Limb (tissue), 2 donors: ENCODE measurements around the gene RPL6.
"Not testable (repeated sequence)": the region's sequence is repeated elsewhere in the genome, so short reads cannot be mapped to it uniquely, and the experiment has no call there.

Experiments used
- DNase-seq, 2 donors: peaks; one replicate each; pipeline ENCODE4 v3.0.0-alpha.2; 2016; ENCODE audit errors: extremely low spot score in 2 of 2

Gene RPL6

GRCh38 chr12:112419297-112420133, 10.1 kb upstream of the RPL6 start:
- DNase-seq = peak; percentile 18 to 74

- peak; percentile 77 to 98 for DNase-seq
These were observed 9.3 kb upstream of the RPL6 start, which contains the start of gene PTPN11 for GRCh38 chr12:112418608-112419296. Gene PTPN11, plus strand, starts transcription at chr12:112418947. Its CDS starts 165 bp downstream, at chr12:112419112.

- no peak for DNase-seq
These were observed 8.8 kb upstream of the RPL6 start for GRCh38 chr12:112418273-112418607.

GRCh38 chr12:112415457-112415856, 6.1 kb upstream of the RPL6 start:
- DNase-seq = not testable (repeated sequence)

- no peak for DNase-seq
These were observed 4.6 kb upstream of the RPL6 start for GRCh38 chr12:112413855-112414625.

GRCh38 chr12:112409906-112410244, 470 bp upstream of the RPL6 start:
- no peak for DNase-seq

GRCh38 chr12:112408621-112409020, 784 bp downstream of the RPL6 start:
- DNase-seq = no peak

- not testable (repeated sequence) for DNase-seq
These were observed 1.7 kb downstream of the RPL6 start for GRCh38 chr12:112407683-112408082.

- DNase-seq = no peak
These were observed 2.6 kb downstream of the RPL6 start for GRCh38 chr12:112406519-112407488.

GRCh38 chr12:112401903-112402498, 7.4 kb downstream of the RPL6 start:
- DNase-seq = no peak

- DNase-seq = no peak
These were observed 8.4 kb downstream of the RPL6 start for GRCh38 chr12:112401054-112401453.

- DNase-seq = no peak
These were observed 16.1 kb downstream of the RPL6 start for GRCh38 chr12:112393328-112393727.

- not testable (repeated sequence) for DNase-seq
These were observed 19.3 kb downstream of the RPL6 start for GRCh38 chr12:112389922-112390654.

- DNase-seq = no peak
These were observed 20.2 kb downstream of the RPL6 start for GRCh38 chr12:112389228-112389627.

- DNase-seq = no peak
These were observed 22.7 kb downstream of the RPL6 start for GRCh38 chr12:112386726-112387125.

GRCh38 chr12:112382866-112383265, 26.5 kb downstream of the RPL6 start:
- DNase-seq = no peak

GRCh38 chr12:112381883-112382796, 27.3 kb downstream of the RPL6 start, which contains the start of gene HECTD4:
Gene HECTD4, minus strand, starts transcription at chr12:112382431. Its CDS starts 303 bp downstream, at chr12:112382128.
- peak; percentile 94 to 95 for DNase-seq

GRCh38 chr12:112381406-112381882, 28.0 kb downstream of the RPL6 start:
- peak in 1 of 2 donors; percentile 45 for DNase-seq
